Measurements from ENCODE around the gene TIMM13.

TIMM13 gene

GRCh38 chr19:2454962-2455850, 27.8 kb upstream of the TIMM13 start:
- DNase-seq, result no peak

GRCh38 chr19:2454199-2454961, 27.0 kb upstream of the TIMM13 start:
- DNase-seq, result no peak

DNA sequence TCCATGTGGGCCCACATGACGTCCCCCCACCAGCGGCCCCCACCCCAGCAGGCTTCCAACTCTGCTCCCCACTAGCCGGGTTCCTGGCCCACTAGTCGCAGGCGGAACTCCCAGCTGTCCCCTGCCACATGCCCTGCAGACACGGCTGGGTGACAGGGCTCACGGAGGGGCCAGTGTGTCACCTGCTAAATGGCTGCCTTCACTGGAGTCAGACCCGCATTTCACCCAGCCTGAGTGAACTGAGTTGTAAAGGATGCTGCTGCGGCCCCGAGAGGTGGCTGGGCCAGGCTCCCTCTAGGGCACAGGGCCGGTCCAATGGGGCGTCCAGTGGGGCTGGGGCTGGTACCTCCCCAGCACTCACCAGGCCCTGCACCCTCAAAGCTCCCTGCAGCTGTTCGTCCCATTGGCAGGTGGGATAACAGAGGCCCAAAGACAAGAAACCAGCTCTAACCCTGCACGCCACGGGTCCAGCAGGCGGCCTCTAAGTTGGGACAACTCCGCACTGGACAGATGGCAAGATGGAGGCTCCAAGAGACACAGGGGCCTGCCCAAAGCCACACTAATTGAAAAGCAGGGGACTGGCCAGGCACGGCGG, 26.1 kb upstream of the TIMM13 start:
- no peak for DNase-seq

- DNase-seq, result no peak
Measured at GRCh38 chr19:2451741-2452140, 24.4 kb upstream of the TIMM13 start.

GRCh38 chr19:2451138-2451537, 23.8 kb upstream of the TIMM13 start:
- no peak for DNase-seq

DNA sequence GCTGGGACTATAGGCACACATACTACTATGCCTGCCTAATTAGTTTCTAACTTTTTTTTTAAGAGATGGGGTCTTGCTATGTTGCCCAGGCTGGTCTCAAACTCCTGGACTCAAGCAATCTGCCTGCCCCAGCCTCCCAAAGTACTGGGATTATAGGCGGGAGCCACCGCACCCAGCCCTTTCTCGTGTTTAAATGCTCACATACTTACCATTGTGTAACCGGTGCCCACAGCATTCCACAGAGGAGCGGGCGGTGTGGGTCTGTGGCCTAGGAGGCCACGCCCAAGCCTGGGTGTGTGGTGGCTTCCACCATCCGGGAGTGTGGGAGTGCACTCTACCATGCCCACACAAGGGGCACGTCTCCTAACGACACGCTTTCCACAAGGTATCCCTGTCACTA, 21.6 kb upstream of the TIMM13 start:
- no peak for DNase-seq

DNA sequence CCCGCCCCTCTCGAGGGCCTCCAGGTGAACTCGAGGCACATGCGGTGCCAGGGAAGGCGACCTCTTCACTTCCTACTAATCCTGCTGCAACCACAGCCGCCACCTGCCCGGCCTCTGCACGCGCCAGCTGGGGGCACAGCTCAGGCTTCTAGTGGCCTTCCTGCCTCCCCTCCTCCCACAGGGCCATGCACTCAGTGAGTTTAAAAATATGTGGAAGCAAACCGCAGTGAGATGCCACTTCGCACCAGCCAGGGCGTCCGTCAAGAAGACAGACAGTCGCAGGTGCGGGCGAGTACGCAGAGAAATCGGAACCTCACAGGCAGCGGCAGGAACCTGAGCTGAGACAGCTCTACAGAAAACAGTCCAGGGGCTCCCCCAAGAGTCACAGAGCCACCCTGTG, 19.0 kb upstream of the TIMM13 start:
- DNase-seq, result peak; percentile 47

DNA sequence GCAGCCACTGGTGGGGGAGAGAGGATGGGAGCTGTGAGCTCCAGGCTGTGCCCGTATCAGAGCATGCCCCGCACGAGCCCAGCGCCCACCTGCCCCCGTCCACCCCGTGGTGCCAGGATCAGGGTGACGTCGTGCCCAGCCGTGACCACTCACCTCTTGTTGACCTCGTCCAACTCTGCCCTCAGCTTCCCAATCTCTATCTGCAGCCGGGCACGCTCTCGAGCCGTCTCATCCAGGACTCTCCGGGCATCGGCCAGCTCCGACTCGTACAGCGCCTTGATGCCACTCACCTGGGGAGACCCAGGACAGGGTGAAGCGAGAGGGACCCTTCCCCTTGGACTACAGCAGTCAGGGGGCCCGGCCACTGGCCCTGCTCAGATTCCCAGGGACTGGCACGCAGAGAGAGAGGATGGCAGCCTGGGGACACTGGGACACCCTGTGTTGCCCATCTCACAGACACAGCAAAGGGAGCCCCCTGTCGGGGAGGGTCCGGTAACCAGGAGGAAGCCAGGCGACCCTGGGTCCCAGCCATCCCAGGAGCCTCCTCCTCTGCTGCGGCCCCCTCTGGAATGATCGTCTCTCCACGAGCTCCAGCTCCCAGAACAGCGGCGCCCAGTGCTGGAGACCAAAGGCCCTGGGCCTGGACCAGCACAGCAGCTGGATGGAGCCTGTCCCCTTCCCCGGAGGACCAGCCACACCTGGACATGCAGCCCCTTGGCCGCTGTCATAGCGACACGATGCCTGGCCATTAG, 17.0 kb upstream of the TIMM13 start:
- DNase-seq, result no peak

- no peak for DNase-seq
Measured at GRCh38 chr19:2443785-2444182, 16.4 kb upstream of the TIMM13 start.

- no peak for DNase-seq
Measured at GRCh38 chr19:2443116-2443784, 15.9 kb upstream of the TIMM13 start.

GRCh38 chr19:2441096-2441752, 13.8 kb upstream of the TIMM13 start:
- DNase-seq, result no peak

DNA sequence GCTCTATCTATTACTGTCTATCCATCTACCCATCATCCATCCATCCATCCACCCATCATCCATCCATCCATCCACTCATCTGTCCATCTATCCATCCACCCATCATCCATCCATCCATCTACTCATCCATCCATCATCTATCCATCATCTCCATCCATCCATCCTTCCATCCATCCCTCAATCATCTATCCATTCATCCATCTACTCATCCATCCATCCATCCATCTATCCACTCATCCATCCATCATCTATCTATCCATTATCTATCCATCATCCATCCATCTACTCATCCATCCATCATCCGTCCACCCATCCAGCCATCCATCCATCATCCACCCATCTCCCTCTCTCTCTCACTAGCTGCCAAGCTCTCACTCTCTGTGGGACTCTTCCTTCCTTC, 13.1 kb upstream of the TIMM13 start:
- no peak for DNase-seq

- no peak for DNase-seq
Measured at GRCh38 chr19:2438178-2438577, 10.8 kb upstream of the TIMM13 start.

DNA sequence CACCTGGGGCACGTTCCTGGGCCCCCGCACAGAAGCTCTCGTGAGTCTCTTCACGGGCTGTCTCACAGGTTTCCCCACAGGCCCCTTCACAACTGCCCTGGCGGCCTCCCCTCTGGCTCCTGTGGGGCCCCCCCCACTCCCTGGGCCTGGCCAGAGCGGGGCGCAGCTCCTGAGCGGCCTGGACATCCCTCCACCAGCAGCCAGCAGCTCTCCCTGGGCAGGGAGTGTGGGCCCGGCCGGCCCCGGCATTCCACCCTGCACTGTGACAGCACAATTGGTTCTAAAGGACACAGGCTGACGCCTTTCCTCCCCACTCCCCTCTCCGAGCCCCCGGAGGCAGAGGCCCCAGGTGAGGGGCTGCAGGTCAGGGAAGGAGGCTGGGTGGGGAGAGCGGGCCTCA, 9.5 kb upstream of the TIMM13 start:
- no peak for DNase-seq

- DNase-seq, result no peak
Measured at GRCh38 chr19:2436384-2436783, 9.0 kb upstream of the TIMM13 start.

DNA sequence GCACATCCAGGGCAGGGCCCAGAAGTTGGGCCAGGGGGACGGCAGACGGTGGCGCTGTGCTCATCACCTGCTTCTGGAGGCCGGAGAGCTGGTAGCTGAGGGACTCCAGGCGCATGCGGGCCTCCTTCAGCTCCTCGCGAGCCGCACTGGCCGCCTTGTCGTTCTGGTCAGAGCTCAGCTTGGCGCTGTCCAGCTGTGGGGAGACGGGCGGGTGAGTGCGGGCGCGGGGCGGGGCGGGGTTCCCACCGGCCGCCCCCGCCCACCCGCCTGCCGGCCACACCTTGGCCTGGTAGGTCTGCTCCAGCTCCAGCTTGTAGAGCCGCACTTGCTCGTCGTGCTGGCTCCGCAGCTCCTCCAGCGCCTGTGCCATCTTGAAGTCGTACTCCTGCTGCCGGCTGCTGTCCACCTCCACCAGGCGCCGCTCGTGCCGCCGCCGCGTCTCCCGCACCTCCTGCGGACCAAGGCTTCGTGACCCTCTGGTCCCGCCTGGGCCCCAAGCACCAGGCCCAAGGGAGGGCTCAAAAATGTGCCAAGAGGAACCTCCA, 7.4 kb upstream of the TIMM13 start:
- DNase-seq, result no peak

DNA sequence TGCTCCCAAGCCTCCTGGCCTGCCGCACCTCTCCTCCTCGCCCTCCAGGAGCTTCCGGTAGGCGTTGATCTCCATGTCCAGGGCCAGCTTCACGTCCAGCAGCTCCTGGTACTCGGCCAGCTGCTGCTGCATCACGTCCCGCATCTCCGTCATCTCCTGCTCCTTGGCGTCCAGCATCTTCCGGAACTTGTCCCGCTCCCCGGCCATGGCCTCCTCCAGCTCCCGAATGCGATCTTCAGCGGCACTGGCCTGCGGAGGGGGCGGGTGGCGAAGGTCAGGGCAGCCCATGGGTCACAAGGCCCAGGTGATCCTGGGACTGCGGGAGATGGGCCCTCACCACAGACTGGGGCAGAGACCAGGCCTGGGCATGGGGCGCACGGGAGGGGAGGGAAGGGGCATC, 6.9 kb upstream of the TIMM13 start:
- DNase-seq, result no peak

DNA sequence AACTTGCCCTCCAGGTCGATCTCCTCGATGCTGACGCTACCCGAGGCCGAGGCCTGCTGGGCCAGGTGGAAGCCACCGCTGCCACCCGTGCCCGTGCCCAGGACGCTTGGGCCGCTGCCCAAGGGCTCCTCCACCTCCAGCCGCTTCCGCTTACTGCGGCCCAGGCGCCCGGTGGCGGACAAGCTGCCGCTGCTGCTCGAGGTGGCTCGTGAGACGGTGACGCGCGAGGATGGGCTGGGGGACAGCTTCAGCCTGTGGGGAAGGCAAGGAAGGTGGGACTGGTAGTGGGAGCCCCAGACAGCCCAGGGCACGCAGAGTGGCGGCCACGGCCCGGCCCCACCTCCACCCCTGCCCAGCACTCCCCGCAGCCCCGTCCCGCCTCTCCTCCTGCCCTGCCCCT, 6.5 kb upstream of the TIMM13 start:
- DNase-seq, result no peak

GRCh38 chr19:2432131-2432848, 4.9 kb upstream of the TIMM13 start:
- DNase-seq, result no peak

- no peak for DNase-seq
Measured at GRCh38 chr19:2431318-2432055, 4.1 kb upstream of the TIMM13 start.

All from stimulated activated CD8-positive, alpha-beta memory T cell treated with anti-CD3 and anti-CD28 coated beads, Interleukin-4, amount 100 ng/mL, for 48 hours (primary cell).